WTC11 (cell line): Measurements from ENCODE around the gene DNAH5. TPM values are rescaled to one million over a fixed set of nuclear protein-coding genes. Genes with fewer than 3 reads are reported as not detected.

ENCODE experiments used
- ATAC-seq: fragments of 200-7000 bp; cut with Tn5 transposase; 2 replicates; pipeline ENCODE4 v1.10.0; 2021; ENCODE audit warnings: mild to moderate bottlenecking, moderate library complexity
- CTCF ChIA-PET: fragments of 300-600 bp; sonication (Branson Sonifier 250); formaldehyde crosslinking; loops from one replicate; lab custom pipeline; 2021; ENCODE audit warnings: antibody characterized with exemption; lab: Charles Lee
- POLR2A ChIA-PET: fragments of 350-600 bp; sonication (Branson Sonifier 250); formaldehyde crosslinking; loops from one replicate; lab custom pipeline; 2021; ENCODE audit warnings: antibody characterized with exemption; lab: Charles Lee
- DNase-seq: peaks from one replicate; pipeline ENCODE4 v3.0.0; 2021; ENCODE audit warnings: low spot score
- H3K27ac Mint-ChIP-seq: 2 replicates; pipeline ENCODE4 v1.8.0; 2021; ENCODE audit warnings: mixed read lengths
- H3K27me3 Mint-ChIP-seq: 2 replicates; pipeline ENCODE4 v1.8.0; 2021; ENCODE audit warnings: low read depth, mild to moderate bottlenecking, moderate library complexity, mixed read lengths
- H3K36me3 Mint-ChIP-seq: 2 replicates; pipeline ENCODE4 v1.8.0; 2021; ENCODE audit warnings: mixed read lengths
- H3K4me1 Mint-ChIP-seq: 2 replicates; pipeline ENCODE4 v1.8.0; 2022; ENCODE audit warnings: mixed read lengths
- H3K4me3 Mint-ChIP-seq: 2 replicates; pipeline ENCODE4 v1.8.0; 2021; ENCODE audit warnings: mild to moderate bottlenecking, moderate library complexity, mixed read lengths
- H3K9me3 Mint-ChIP-seq: 2 replicates; pipeline ENCODE4 v1.8.0; 2021; ENCODE audit warnings: mixed read lengths
- ATF1 ChIP-seq: sonication (generic); formaldehyde crosslinking; IDR thresholded peaks from 2 replicates; pipeline ENCODE4 v1.8.1; 2023; ENCODE audit warnings: mild to moderate bottlenecking, moderate library complexity, missing genetic modification reagents
- ETV6 ChIP-seq: sonication (generic); formaldehyde crosslinking; IDR thresholded peaks from 2 replicates; pipeline ENCODE4 v1.8.1; 2022; ENCODE audit warnings: mild to moderate bottlenecking, missing genetic modification reagents
- GABPB1 ChIP-seq: sonication (generic); formaldehyde crosslinking; IDR thresholded peaks from 2 replicates; pipeline ENCODE4 v1.8.1; 2023; ENCODE audit warnings: mild to moderate bottlenecking, missing genetic modification reagents
- GTF2I ChIP-seq: fragments of 250-450 bp; sonication (Bioruptor Pico); conservative IDR thresholded peaks from 2 replicates; pipeline ENCODE4 v1.4.0; 2021; ENCODE audit warnings: mild to moderate bottlenecking
- PRRX2 ChIP-seq: fragments of 250-450 bp; sonication (Bioruptor Pico); IDR thresholded peaks from 2 replicates; pipeline ENCODE4 v1.8.0; 2021; ENCODE audit warnings: mild to moderate bottlenecking
- RORB ChIP-seq: fragments of 250-450 bp; sonication (Bioruptor Pico); IDR thresholded peaks from 2 replicates; pipeline ENCODE4 v1.9.0; 2021; ENCODE audit warnings: mild to moderate bottlenecking
- SMAD3 ChIP-seq: sonication (generic); formaldehyde crosslinking; IDR thresholded peaks from 2 replicates; pipeline ENCODE4 v1.8.0; 2022; ENCODE audit warnings: missing genetic modification reagents, mild to moderate bottlenecking, borderline replicate concordance
- SMAD4 ChIP-seq: sonication (generic); formaldehyde crosslinking; IDR thresholded peaks from 2 replicates; pipeline ENCODE4 v1.8.0; 2022; ENCODE audit warnings: mild to moderate bottlenecking, missing genetic modification reagents
- ZBTB21 ChIP-seq: sonication (generic); formaldehyde crosslinking; IDR thresholded peaks from 2 replicates; pipeline ENCODE4 v1.8.1; 2023; ENCODE audit warnings: mild to moderate bottlenecking, missing genetic modification reagents, borderline replicate concordance
- ZNF263 ChIP-seq: sonication (generic); formaldehyde crosslinking; IDR thresholded peaks from 2 replicates; pipeline ENCODE4 v1.8.1; 2022; ENCODE audit warnings: low read depth, mild to moderate bottlenecking, moderate library complexity, missing genetic modification reagents
- ZNF416 ChIP-seq: fragments of 250-450 bp; sonication (Bioruptor Pico); IDR thresholded peaks from 2 replicates; pipeline ENCODE4 v1.9.0; 2021; ENCODE audit warnings: mild to moderate bottlenecking, inconsistent platforms
- ZNF423 ChIP-seq: fragments of 250-450 bp; sonication (Bioruptor Pico); IDR thresholded peaks from 2 replicates; pipeline ENCODE4 v2.1.2; 2022; ENCODE audit warnings: mild to moderate bottlenecking, moderate library complexity
- total RNA-seq: library from RNA; stranded (reverse); gene quantifications from 3 replicates; pipeline ENCODE4 v1.2.3, GENCODE V29; 2021
- TF ChIP-seq, protein P1 (sequence below): sonication (generic); formaldehyde crosslinking; IDR thresholded peaks from 2 replicates; pipeline ENCODE4 v1.8.0; 2023; ENCODE audit warnings: missing genetic modification reagents
- TF ChIP-seq, protein P2 (sequence below): fragments of 250-450 bp; sonication (Bioruptor Pico); IDR thresholded peaks from 2 replicates; pipeline ENCODE4 v1.9.0; 2021; ENCODE audit warnings: mild to moderate bottlenecking, borderline replicate concordance
- TF ChIP-seq, protein P3 (sequence below): fragments of 250-450 bp; sonication (Bioruptor Pico); IDR thresholded peaks from 2 replicates; pipeline ENCODE4 v1.8.0; 2021; ENCODE audit warnings: mild to moderate bottlenecking
- TF ChIP-seq, protein P4 (sequence below): sonication (generic); formaldehyde crosslinking; IDR thresholded peaks from 2 replicates; pipeline ENCODE4 v1.8.0; 2022; ENCODE audit warnings: mild to moderate bottlenecking, missing genetic modification reagents
- TF ChIP-seq, protein P5 (sequence below): sonication (generic); formaldehyde crosslinking; IDR thresholded peaks from 2 replicates; pipeline ENCODE4 v1.8.1; 2022; ENCODE audit warnings: missing genetic modification reagents, borderline replicate concordance
- TF ChIP-seq, protein P6 (sequence below): sonication (generic); formaldehyde crosslinking; IDR thresholded peaks from 2 replicates; pipeline ENCODE4 v1.8.0; 2022; ENCODE audit warnings: missing genetic modification reagents

Gene DNAH5
- total RNA-seq, 1 experiment from 2014 or later = 0.35 TPM

DNA sequence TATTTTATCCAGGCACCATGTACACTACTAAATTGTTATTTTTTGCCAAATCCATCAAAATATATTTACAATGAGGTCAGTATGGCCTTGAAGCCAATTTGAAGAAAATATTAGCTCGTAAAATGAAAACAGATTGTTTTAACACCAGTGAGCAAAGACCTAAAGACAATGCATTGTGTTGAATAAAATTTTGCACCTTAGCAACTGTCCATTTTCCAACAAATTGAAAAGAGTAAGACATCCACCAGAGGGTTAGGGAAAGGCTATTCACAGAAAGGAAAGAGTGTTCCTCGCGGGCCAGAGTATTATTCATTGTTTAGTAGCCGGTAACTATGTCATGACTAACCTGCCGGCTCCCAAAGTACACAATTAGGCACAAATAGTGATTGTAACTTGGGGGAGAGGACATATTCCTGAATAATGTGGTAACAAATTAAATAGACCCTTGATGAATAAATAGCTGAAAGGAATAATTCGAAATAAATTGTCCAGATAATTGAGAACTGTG, 213.3 kb downstream of the DNAH5 start:
- CTCF ChIA-PET = no interaction called here
- Mint-ChIP-seq H3K4me3 (no peak overlapping the region), H3K9me3 (peaks cover 4% of the 10 kb centered on the region; the same call in 1 of the 2 replicates), H3K4me1 (no peaks in the 10 kb centered on the region), H3K36me3 (no peaks in the 10 kb centered on the region), H3K27ac (no peak overlapping the region), H3K27me3 (no peaks in the 10 kb centered on the region)
- POLR2A ChIA-PET = interaction anchor here (0.6 kb wide), 1 partner anchor 154 kb away, joined by 6 read pairs; no protein-coding TSS in a partner anchor
- no peak for DNase-seq
- no peak for ATAC-seq
- TF ChIP-seq, protein P1, sequence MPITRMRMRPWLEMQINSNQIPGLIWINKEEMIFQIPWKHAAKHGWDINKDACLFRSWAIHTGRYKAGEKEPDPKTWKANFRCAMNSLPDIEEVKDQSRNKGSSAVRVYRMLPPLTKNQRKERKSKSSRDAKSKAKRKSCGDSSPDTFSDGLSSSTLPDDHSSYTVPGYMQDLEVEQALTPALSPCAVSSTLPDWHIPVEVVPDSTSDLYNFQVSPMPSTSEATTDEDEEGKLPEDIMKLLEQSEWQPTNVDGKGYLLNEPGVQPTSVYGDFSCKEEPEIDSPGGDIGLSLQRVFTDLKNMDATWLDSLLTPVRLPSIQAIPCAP = no peak
- TF ChIP-seq, protein P2, sequence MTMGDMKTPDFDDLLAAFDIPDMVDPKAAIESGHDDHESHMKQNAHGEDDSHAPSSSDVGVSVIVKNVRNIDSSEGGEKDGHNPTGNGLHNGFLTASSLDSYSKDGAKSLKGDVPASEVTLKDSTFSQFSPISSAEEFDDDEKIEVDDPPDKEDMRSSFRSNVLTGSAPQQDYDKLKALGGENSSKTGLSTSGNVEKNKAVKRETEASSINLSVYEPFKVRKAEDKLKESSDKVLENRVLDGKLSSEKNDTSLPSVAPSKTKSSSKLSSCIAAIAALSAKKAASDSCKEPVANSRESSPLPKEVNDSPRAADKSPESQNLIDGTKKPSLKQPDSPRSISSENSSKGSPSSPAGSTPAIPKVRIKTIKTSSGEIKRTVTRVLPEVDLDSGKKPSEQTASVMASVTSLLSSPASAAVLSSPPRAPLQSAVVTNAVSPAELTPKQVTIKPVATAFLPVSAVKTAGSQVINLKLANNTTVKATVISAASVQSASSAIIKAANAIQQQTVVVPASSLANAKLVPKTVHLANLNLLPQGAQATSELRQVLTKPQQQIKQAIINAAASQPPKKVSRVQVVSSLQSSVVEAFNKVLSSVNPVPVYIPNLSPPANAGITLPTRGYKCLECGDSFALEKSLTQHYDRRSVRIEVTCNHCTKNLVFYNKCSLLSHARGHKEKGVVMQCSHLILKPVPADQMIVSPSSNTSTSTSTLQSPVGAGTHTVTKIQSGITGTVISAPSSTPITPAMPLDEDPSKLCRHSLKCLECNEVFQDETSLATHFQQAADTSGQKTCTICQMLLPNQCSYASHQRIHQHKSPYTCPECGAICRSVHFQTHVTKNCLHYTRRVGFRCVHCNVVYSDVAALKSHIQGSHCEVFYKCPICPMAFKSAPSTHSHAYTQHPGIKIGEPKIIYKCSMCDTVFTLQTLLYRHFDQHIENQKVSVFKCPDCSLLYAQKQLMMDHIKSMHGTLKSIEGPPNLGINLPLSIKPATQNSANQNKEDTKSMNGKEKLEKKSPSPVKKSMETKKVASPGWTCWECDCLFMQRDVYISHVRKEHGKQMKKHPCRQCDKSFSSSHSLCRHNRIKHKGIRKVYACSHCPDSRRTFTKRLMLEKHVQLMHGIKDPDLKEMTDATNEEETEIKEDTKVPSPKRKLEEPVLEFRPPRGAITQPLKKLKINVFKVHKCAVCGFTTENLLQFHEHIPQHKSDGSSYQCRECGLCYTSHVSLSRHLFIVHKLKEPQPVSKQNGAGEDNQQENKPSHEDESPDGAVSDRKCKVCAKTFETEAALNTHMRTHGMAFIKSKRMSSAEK (CRISPR knock-in tag) = no peak
- TF ChIP-seq GTF2I = no peak
- no peak for TF ChIP-seq GABPB1 (CRISPR knock-in tag)
- no peak for TF ChIP-seq ZNF416 (CRISPR knock-in tag)
- no peak for TF ChIP-seq SMAD3 (CRISPR knock-in tag)

DNA sequence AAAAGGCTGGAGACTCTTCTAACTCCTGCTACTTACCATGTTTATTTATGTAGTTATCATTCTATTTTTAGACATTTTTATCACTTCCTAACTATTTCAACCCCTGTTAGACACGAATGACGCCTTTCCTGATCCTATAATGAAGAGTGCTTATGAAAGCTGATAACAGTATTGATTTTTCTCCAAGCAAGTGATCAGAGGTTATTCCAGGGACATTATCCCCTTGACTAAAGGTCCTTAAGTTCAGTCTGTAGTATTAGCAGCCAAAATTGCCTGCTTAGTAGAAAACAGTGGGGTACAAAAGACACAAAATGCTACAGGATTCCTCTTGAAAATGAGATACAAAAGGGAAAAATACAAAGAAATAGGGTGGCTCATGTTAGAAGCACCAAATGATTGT, 235.6 kb downstream of the DNAH5 start:
- no peak overlapping the region for H3K27ac Mint-ChIP-seq
- ChIA-PET POLR2A (no interaction called here), CTCF (no interaction called here)
- TF ChIP-seq ZNF423 (no peak), ETV6 (no peak), ATF1 (CRISPR knock-in tag) (no peak), RORB (CRISPR knock-in tag) (no peak), PRRX2 (CRISPR knock-in tag) (no peak), ZNF263 (CRISPR knock-in tag) (no peak), SMAD4 (no peak), ZBTB21 (CRISPR knock-in tag) (no peak)
- TF ChIP-seq, protein P2 (CRISPR knock-in tag) = no peak
- TF ChIP-seq, protein P3, sequence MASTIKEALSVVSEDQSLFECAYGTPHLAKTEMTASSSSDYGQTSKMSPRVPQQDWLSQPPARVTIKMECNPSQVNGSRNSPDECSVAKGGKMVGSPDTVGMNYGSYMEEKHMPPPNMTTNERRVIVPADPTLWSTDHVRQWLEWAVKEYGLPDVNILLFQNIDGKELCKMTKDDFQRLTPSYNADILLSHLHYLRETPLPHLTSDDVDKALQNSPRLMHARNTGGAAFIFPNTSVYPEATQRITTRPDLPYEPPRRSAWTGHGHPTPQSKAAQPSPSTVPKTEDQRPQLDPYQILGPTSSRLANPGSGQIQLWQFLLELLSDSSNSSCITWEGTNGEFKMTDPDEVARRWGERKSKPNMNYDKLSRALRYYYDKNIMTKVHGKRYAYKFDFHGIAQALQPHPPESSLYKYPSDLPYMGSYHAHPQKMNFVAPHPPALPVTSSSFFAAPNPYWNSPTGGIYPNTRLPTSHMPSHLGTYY (CRISPR knock-in tag) = no peak
- TF ChIP-seq, protein P4, sequence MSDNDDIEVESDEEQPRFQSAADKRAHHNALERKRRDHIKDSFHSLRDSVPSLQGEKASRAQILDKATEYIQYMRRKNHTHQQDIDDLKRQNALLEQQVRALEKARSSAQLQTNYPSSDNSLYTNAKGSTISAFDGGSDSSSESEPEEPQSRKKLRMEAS (CRISPR knock-in tag) = no peak
- TF ChIP-seq, protein P5, sequence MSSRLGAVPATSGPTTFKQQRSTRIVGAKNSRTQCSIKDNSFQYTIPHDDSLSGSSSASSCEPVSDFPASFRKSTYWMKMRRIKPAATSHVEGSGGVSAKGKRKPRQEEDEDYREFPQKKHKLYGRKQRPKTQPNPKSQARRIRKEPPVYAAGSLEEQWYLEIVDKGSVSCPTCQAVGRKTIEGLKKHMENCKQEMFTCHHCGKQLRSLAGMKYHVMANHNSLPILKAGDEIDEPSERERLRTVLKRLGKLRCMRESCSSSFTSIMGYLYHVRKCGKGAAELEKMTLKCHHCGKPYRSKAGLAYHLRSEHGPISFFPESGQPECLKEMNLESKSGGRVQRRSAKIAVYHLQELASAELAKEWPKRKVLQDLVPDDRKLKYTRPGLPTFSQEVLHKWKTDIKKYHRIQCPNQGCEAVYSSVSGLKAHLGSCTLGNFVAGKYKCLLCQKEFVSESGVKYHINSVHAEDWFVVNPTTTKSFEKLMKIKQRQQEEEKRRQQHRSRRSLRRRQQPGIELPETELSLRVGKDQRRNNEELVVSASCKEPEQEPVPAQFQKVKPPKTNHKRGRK = no peak
- TF ChIP-seq, protein P6, sequence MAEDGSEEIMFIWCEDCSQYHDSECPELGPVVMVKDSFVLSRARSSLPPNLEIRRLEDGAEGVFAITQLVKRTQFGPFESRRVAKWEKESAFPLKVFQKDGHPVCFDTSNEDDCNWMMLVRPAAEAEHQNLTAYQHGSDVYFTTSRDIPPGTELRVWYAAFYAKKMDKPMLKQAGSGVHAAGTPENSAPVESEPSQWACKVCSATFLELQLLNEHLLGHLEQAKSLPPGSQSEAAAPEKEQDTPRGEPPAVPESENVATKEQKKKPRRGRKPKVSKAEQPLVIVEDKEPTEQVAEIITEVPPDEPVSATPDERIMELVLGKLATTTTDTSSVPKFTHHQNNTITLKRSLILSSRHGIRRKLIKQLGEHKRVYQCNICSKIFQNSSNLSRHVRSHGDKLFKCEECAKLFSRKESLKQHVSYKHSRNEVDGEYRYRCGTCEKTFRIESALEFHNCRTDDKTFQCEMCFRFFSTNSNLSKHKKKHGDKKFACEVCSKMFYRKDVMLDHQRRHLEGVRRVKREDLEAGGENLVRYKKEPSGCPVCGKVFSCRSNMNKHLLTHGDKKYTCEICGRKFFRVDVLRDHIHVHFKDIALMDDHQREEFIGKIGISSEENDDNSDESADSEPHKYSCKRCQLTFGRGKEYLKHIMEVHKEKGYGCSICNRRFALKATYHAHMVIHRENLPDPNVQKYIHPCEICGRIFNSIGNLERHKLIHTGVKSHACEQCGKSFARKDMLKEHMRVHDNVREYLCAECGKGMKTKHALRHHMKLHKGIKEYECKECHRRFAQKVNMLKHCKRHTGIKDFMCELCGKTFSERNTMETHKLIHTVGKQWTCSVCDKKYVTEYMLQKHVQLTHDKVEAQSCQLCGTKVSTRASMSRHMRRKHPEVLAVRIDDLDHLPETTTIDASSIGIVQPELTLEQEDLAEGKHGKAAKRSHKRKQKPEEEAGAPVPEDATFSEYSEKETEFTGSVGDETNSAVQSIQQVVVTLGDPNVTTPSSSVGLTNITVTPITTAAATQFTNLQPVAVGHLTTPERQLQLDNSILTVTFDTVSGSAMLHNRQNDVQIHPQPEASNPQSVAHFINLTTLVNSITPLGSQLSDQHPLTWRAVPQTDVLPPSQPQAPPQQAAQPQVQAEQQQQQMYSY (CRISPR knock-in tag) = no peak

More for the DNA sequence above, 235.6 kb downstream of the DNAH5 start:
- ATAC-seq (no peak), DNase-seq (no peak)
- no peaks in the 10 kb centered on the region for H3K36me3 Mint-ChIP-seq
- peaks cover 8% of the 10 kb centered on the region for H3K4me1 Mint-ChIP-seq
- no peak overlapping the region for H3K4me3 Mint-ChIP-seq
- no peaks in the 10 kb centered on the region for H3K27me3 Mint-ChIP-seq
- H3K9me3 Mint-ChIP-seq = no peaks in the 10 kb centered on the region
